GM21786 (cell line): Measurements from ENCODE around the gene NDOR1.

Experiments used
- ATAC-seq: cut with Tn5 transposase; IDR thresholded peaks from one replicate; pipeline ENCODE4 v1.9.1; 2021; ENCODE audit not compliant: unreplicated experiment

Gene NDOR1

GRCh38 chr9:137167747-137168572 lies 37.5 kb upstream of the NDOR1 start:
- ATAC-seq = no peak

GRCh38 chr9:137168573-137168903 lies 37.0 kb upstream of the NDOR1 start:
- no peak for ATAC-seq

DNA sequence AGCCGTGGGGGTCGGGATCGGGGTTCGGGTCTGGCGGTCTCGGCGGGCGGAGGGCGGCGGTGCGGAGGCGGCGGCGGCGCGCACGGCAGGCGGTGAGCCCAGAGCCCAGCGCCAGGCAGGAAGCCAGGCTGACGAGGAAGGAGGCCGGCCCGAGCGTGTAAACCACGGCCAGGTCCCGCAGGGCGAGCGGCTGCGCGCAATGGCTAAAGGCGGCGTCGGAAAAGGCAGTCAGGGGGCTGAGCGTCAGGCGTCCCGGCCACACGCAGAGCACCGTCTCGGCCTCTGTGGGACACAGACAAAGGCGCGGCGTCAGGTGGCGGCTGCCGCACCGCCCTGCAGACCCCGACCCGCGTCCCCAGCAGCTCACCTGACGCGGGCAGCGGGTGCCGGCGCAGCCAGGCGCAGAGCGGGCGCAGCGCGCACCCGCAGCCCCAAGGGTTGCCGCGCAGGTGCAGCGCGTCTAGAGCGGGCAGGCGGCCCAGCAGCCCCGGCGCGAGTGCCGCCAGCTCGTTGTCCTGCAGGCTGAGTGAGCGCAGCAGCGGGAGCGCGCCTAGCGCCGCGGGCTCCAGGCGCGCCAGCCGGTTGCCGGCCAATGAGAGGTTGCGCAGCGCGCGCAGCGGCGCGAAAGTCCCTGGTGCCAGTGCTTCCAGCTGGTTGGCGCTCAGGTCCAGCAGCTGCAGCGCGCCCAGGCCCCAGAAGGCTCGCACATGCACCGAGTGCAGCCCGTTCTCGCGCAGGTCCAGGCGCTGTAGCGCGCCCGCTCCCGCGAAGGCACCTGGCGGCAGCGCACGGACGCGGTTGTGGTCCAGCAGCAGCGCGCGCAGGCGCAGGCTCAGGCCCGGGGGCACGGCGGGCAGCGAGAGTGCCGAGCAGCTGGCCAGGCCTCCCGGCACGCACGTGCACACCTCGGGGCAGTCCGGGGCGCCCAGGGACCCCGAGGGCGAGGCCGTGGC lies 36.3 kb upstream of the NDOR1 start:
- no peak for ATAC-seq

DNA sequence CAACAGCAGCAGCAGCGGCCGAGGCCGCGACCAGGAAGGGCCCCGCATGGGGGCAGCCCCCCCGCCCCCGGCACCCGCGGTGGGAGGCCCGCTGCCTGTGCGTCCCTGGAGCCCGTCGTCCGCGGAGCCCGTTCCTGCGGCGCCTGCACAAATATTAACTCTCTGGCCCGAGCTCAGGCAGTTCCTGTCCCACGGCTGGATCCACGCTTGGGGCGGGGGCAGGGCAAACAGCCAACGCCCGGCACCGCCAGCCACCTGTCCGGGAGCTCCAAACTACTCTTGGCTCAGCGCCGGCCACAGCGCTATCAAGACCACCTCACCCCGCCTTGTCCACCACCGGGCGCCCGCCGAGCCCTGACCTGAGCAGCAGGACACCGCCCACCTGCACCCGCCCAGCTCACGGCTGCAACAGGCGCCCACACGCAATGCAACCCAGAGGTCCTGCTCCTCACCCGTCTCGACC lies 35.6 kb upstream of the NDOR1 start, which contains the start of gene LRRC26:
LRRC26 (minus strand) TSS at position 156 of the 463 bp plus-strand sequence; CDS start at position 48, 108 bp downstream.
- ATAC-seq = no peak

DNA sequence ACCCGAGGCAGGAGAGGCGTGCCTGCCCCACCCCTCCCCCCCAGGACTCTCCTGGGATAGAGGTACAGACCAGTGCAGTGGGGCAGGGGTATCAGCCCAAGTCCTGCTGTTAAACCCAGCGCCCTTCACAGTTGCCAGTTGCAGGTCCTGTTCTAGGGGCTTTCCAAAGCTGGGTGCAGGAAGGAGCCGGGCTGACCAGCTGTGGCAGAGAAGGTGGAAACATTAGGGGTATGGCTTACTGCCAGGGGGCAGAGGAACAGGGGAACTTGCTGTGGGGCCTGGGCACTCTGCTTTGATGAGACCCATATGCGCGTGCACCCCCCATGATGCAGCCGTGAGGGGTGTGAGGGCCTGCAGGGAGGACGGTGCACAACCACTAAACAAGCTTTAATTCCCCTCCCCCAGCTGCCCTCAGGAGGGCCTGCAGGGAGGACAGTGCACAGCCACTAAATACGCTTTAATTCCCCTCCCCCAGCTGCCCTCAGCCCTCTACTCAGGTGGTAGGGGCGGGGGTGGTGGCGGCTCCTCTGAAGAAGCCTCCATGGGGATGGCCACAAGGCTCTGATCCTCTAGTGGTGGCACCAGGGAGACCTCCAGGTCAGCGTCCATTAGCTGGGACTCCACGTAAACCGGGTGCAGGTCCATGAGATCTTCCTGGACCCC lies 34.9 kb upstream of the NDOR1 start:
- no peak for ATAC-seq

GRCh38 chr9:137171149-137171900 lies 34.2 kb upstream of the NDOR1 start:
- no peak for ATAC-seq

DNA sequence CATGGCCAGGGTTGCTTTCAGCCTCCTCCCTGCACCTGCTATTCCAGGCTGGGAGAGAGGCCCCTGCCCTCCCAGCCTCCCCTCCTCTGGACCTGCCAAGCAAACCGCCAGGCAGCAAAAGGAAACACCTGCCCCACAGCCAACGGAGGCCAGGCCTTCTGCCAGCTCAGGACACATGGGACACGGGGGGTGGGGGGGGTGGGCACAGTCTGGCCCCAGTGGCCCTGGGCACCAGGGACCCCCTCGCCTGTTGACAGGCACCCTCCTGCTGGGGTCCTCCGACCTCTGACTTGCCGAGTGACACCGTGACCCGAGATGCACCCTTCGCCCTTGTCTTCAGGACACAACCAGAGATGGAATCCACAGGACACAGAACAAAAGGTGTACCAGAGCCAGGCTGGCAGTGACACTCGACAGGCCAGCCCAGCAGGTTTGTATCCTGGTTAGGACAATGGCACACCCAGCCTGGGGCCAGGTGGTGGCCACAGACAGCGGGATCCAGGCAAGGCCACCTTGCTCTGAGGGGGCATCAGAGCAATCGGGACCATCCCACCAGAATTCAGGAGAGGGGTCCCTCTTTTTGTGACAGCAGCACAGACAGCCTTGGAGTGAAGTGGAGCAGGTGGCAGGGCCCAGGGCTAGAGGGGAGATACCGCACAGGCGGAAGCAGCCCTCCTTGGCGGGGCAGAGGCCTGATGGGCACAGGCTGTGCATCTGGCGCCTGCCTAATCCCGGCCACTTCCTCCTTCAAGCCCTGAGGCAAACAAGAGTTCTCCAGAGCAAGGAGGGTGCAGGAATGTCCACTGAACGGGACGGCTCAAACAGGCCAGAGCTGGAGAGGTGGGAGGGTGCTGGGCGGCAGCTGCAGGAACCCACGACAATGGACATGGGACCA lies 32.4 kb upstream of the NDOR1 start:
- no peak for ATAC-seq

GRCh38 chr9:137173796-137174664 lies 31.5 kb upstream of the NDOR1 start:
- no peak for ATAC-seq

DNA sequence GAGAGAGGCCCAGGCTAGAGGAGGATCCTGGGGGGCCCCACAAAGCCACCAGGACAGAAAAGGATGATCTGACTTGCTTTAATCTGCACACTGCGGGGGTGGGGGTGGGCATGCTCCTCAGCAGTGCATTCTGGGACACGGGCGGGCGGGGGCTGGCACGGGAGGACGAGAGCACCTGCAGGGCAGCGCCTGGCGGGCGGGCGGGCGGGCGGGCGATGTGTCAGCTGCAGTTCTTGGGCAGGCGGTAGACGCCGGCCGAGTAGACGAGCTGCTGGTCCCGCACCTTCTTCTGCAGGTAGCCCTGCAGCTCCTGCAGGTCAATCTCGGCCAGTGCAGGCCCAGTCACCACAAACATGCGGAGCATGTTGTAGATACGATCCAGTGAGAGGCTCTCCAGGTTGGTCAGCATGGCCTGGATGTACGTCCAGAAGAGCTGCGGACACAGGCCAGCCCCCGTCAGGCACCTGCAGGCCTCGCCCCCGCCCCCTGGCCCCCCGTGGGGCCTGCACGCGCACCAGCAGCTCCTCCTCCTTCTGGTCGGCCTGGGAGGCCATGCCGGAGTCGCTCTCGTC lies 30.7 kb upstream of the NDOR1 start:
- no peak for ATAC-seq

GRCh38 chr9:137175345-137175961 lies 30.0 kb upstream of the NDOR1 start:
- ATAC-seq = no peak

- ATAC-seq = no peak
These were observed 29.0 kb upstream of the NDOR1 start for GRCh38 chr9:137176302-137177182.

GRCh38 chr9:137178201-137178938 lies 27.1 kb upstream of the NDOR1 start:
- no peak for ATAC-seq

- no peak for ATAC-seq
These were observed 26.4 kb upstream of the NDOR1 start for GRCh38 chr9:137178939-137179630.

DNA sequence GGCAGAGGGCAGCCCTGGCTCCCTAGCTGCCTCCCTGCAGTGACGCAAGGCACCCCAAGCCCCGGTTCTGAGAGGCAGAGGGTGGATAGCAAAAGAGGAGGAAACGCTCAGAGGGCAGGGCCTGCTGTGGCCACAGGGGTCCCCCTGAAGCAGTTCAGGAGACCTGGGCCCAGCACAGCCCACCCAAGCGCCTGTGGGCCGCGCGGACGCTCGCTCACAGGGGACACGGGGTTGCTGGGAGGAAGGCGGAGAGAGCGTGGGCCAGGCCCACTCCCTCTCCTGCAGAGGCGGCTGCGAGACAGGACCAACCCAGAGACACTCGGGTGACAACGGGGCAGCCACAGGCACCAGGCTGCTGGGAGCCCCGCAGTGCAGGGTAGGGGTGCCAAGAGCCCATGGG lies 25.7 kb upstream of the NDOR1 start:
- no peak for ATAC-seq

DNA sequence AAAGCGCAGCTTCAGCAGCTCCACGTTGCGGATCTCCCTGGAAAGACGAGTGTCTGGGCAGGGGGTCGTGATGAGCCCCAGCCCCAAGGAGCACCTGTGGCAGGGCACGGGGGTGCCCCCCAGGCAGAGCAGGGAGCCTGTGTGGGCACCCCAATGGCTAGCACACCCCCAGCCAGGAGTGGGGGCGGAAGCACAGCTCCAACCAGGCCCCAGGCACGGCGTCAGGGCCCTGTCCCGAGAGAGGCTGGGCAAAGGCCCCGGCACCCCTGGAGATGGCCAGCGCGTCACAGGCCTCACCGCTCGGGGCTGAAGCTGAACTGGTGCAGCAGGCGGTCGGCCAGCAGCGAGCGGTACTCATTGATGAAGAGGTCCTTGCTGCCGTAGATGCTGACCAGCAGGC lies 25.0 kb upstream of the NDOR1 start:
- ATAC-seq = no peak

GRCh38 chr9:137181680-137182079 lies 23.8 kb upstream of the NDOR1 start:
- no peak for ATAC-seq
